Astrocyte (in vitro differentiated cells and primary cell): Measurements from ENCODE around the gene PDF.

Source experiments
- CTCF ChIP-seq: IDR thresholded peaks from 2 replicates; pipeline ENCODE4 v1.5.1; 2011; ENCODE audit warnings: low read depth, mild to moderate bottlenecking, inconsistent platforms, low read length, moderate library complexity; ENCODE audit not compliant: insufficient read depth
- EZH2 ChIP-seq: IDR thresholded peaks from 2 replicates; pipeline ENCODE4 v1.6.1; 2012; ENCODE audit warnings: mild to moderate bottlenecking, low read length, inconsistent platforms; ENCODE audit not compliant: insufficient read depth

GRCh38 chr16:69322343-69322742 is 8.0 kb downstream of the PDF start:
- TF ChIP-seq CTCF: no peak
- no peak for TF ChIP-seq EZH2
